ENCODE results near the gene TIGD6.

TIGD6 gene

GRCh38 chr5:149996205-149996890 lies 4.1 kb downstream of the TIGD6 start:
- Histone ChIP-seq H3K27ac (ENCODE audit: low read depth, low read length) (no peak overlapping the region), H3K9ac (ENCODE audit: low read length) (no peak overlapping the region), H3K4me3 (ENCODE audit: low read depth in 1 of 2, low read length in 2 of 2) (no peak overlapping the region)

DNA sequence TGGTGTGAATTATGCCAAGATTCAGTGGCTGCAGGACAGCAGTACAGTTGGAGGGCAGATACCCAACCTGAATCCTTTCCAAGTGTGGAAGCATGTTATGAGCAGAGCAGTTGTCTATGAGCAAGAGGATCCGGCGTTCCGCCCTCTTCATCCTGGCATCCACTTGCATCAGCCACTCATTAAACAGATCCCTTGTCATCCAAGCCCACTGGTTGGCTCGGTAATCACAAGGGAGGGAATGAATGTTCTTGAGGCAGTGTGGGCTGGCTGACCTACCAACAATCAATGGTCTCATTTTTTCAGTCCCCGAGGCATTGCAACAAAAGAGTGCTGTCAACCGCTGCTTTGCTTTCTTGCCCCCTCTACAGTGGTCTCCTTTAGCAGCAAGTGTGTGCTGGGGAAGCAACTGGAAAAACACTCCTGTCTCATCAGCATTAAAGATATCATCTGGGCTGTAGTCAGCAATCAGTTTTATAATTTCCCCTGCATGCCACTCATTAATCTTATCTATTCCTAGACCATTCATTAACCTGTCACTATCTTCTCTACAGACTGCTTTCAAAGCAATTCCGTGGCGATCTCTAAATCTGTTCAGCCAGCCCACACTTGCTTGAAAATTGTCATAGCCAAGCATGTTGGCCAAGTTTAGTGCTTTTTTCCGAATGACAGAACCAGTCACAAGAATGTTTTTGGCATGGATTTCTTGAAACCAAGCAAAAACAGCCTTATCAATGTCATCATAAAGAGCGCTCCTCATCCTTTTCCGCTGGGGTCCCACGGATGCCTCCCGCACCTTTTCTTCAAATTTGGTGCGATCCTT lies 4.9 kb downstream of the TIGD6 start:
- Histone ChIP-seq H3K4me3 (ENCODE audit: low read depth in 1 of 2, low read length in 2 of 2) (no peak overlapping the region), H3K27ac (ENCODE audit: low read depth, low read length) (no peak overlapping the region), H3K9me3 (ENCODE audit: low read length) (no peaks in the 10 kb centered on the region), H3K27me3 (ENCODE audit: control insufficient read depth in 1 of 2, insufficient read depth in 2 of 2, low read length in 2 of 2) (no peaks in the 10 kb centered on the region), H3K36me3 (ENCODE audit: insufficient read depth, low read length) (peaks cover 18% of the 10 kb centered on the region), H3K4me1 (ENCODE audit: insufficient read depth, low read length) (peaks cover 14% of the 10 kb centered on the region), H3K9ac (ENCODE audit: low read length) (no peak overlapping the region)

More at GRCh38 chr5:149996205-149996890, 4.1 kb downstream of the TIGD6 start:
- Histone ChIP-seq H3K27me3 (ENCODE audit: control insufficient read depth in 1 of 2, insufficient read depth in 2 of 2, low read length in 2 of 2) (no peaks in the 10 kb centered on the region), H3K9me3 (ENCODE audit: low read length) (no peaks in the 10 kb centered on the region), H3K4me1 (ENCODE audit: insufficient read depth, low read length) (peaks cover 14% of the 10 kb centered on the region), H3K36me3 (ENCODE audit: insufficient read depth, low read length) (peaks cover 18% of the 10 kb centered on the region)

DNA sequence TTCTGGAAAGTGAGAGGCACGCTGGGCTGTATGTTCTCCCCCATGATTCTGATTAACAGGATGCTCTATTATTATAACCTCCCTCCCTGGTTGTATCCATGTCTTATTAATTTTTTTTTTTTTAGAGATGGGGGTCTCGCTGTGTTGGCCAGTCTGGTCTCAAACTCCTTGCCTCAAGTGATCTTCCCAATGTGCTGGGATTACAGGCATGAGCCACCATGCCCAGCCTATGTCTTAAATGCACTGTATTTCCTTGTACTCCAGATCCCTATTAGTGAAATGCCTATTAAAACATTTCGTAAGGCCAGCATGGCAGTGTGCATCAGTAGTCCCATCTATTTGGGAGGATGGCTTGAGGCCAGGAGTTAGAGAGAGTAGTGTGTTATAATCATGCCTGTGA lies 7.0 kb downstream of the TIGD6 start:
- peaks cover 18% of the 10 kb centered on the region for H3K36me3 ChIP-seq (ENCODE audit: insufficient read depth, low read length)
- no peaks in the 10 kb centered on the region for H3K9me3 ChIP-seq (ENCODE audit: low read length)
- no peak overlapping the region for H3K4me3 ChIP-seq (ENCODE audit: low read depth in 1 of 2, low read length in 2 of 2)
- no peak overlapping the region for H3K9ac ChIP-seq (ENCODE audit: low read length)
- no peak overlapping the region for H3K27ac ChIP-seq (ENCODE audit: low read depth, low read length)
- H3K27me3 ChIP-seq (ENCODE audit: control insufficient read depth in 1 of 2, insufficient read depth in 2 of 2, low read length in 2 of 2): no peaks in the 10 kb centered on the region
- peaks cover 6% of the 10 kb centered on the region for H3K4me1 ChIP-seq (ENCODE audit: insufficient read depth, low read length)

GRCh38 chr5:149990518-149991376 lies 9.7 kb downstream of the TIGD6 start:
- Histone ChIP-seq H3K4me1 (ENCODE audit: insufficient read depth, low read length) (peaks cover 6% of the 10 kb centered on the region), H3K27ac (ENCODE audit: low read depth, low read length) (no peak overlapping the region), H3K9me3 (ENCODE audit: low read length) (no peaks in the 10 kb centered on the region), H3K27me3 (ENCODE audit: control insufficient read depth in 1 of 2, insufficient read depth in 2 of 2, low read length in 2 of 2) (no peaks in the 10 kb centered on the region), H3K9ac (ENCODE audit: low read length) (no peak overlapping the region), H3K36me3 (ENCODE audit: insufficient read depth, low read length) (peaks cover 13% of the 10 kb centered on the region), H3K4me3 (ENCODE audit: low read depth in 1 of 2, low read length in 2 of 2) (no peak overlapping the region)

DNA sequence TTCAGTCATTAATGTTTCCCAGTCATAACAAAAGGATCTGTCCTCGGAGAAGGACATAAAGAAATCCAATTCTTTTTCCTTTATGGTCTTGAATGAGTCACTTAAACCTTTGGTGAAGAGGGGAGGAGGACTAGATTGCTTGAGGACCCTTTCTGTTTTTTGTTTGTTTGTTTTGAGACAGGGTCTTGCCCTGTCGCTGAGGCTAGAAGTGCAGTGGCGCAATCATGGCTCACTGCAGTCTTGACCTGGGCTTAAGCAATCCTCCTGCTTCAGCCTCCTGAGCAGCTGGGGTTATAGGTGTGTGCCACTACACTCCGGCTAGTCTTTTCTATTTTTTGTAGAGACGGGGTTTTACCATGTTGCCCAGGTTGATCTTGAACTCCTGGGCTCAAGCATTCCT lies 12.3 kb downstream of the TIGD6 start:
- Histone ChIP-seq H3K36me3 (ENCODE audit: insufficient read depth, low read length) (no peaks in the 10 kb centered on the region), H3K27ac (ENCODE audit: low read depth, low read length) (no peak overlapping the region), H3K9me3 (ENCODE audit: low read length) (no peaks in the 10 kb centered on the region), H3K4me1 (ENCODE audit: insufficient read depth, low read length) (peaks cover 6% of the 10 kb centered on the region), H3K27me3 (ENCODE audit: control insufficient read depth in 1 of 2, insufficient read depth in 2 of 2, low read length in 2 of 2) (no peaks in the 10 kb centered on the region), H3K4me3 (ENCODE audit: low read depth in 1 of 2, low read length in 2 of 2) (no peak overlapping the region), H3K9ac (ENCODE audit: low read length) (no peak overlapping the region)

DNA sequence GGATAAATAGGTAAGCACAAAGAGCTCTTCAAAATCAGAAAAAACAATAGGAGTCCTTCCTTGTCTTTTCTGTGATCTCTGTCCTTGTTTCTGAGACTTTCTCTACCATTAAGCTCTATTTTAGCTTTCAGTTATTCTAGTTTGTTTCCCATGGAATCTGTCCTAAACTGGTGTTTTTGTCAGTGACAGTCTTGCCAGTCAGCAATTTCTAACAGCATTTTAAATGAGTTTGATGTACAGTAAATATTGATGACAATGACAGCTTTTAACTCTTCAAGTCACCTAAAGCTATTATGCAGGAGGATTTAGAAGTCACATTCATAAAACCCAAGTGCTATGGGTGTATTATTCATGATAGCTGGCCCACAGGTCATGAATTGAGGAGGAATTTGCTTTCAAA lies 17.9 kb downstream of the TIGD6 start:
- Histone ChIP-seq H3K36me3 (ENCODE audit: insufficient read depth, low read length) (peaks cover 9% of the 10 kb centered on the region), H3K27ac (ENCODE audit: low read depth, low read length) (no peak overlapping the region), H3K27me3 (ENCODE audit: control insufficient read depth in 1 of 2, insufficient read depth in 2 of 2, low read length in 2 of 2) (no peaks in the 10 kb centered on the region), H3K4me3 (ENCODE audit: low read depth in 1 of 2, low read length in 2 of 2) (no peak overlapping the region), H3K9me3 (ENCODE audit: low read length) (no peaks in the 10 kb centered on the region), H3K4me1 (ENCODE audit: insufficient read depth, low read length) (no peaks in the 10 kb centered on the region), H3K9ac (ENCODE audit: low read length) (no peak overlapping the region)

GRCh38 chr5:149981206-149981605 lies 19.2 kb downstream of the TIGD6 start:
- H3K9me3 ChIP-seq (ENCODE audit: low read length): no peaks in the 10 kb centered on the region
- H3K27ac ChIP-seq (ENCODE audit: low read depth, low read length): no peak overlapping the region
- no peaks in the 10 kb centered on the region for H3K27me3 ChIP-seq (ENCODE audit: control insufficient read depth in 1 of 2, insufficient read depth in 2 of 2, low read length in 2 of 2)
- no peaks in the 10 kb centered on the region for H3K4me1 ChIP-seq (ENCODE audit: insufficient read depth, low read length)
- H3K9ac ChIP-seq (ENCODE audit: low read length): no peak overlapping the region
- peaks cover 9% of the 10 kb centered on the region for H3K36me3 ChIP-seq (ENCODE audit: insufficient read depth, low read length)
- no peak overlapping the region for H3K4me3 ChIP-seq (ENCODE audit: low read depth in 1 of 2, low read length in 2 of 2)

GRCh38 chr5:149979896-149980295 lies 20.6 kb downstream of the TIGD6 start:
- H3K36me3 ChIP-seq (ENCODE audit: insufficient read depth, low read length): peaks cover 9% of the 10 kb centered on the region
- no peak overlapping the region for H3K27ac ChIP-seq (ENCODE audit: low read depth, low read length)
- H3K9ac ChIP-seq (ENCODE audit: low read length): no peak overlapping the region
- no peaks in the 10 kb centered on the region for H3K4me1 ChIP-seq (ENCODE audit: insufficient read depth, low read length)
- H3K27me3 ChIP-seq (ENCODE audit: control insufficient read depth in 1 of 2, insufficient read depth in 2 of 2, low read length in 2 of 2): no peaks in the 10 kb centered on the region
- H3K9me3 ChIP-seq (ENCODE audit: low read length): no peaks in the 10 kb centered on the region
- H3K4me3 ChIP-seq (ENCODE audit: low read depth in 1 of 2, low read length in 2 of 2): no peak overlapping the region

- no peaks in the 10 kb centered on the region for H3K4me1 ChIP-seq (ENCODE audit: insufficient read depth, low read length)
- H3K36me3 ChIP-seq (ENCODE audit: insufficient read depth, low read length): peaks cover 9% of the 10 kb centered on the region
- no peak overlapping the region for H3K27ac ChIP-seq (ENCODE audit: low read depth, low read length)
- no peak overlapping the region for H3K9ac ChIP-seq (ENCODE audit: low read length)
- no peaks in the 10 kb centered on the region for H3K27me3 ChIP-seq (ENCODE audit: control insufficient read depth in 1 of 2, insufficient read depth in 2 of 2, low read length in 2 of 2)
- no peaks in the 10 kb centered on the region for H3K9me3 ChIP-seq (ENCODE audit: low read length)
- H3K4me3 ChIP-seq (ENCODE audit: low read depth in 1 of 2, low read length in 2 of 2): no peak overlapping the region
Measured at GRCh38 chr5:149975409-149975808, 25.0 kb downstream of the TIGD6 start.

DNA sequence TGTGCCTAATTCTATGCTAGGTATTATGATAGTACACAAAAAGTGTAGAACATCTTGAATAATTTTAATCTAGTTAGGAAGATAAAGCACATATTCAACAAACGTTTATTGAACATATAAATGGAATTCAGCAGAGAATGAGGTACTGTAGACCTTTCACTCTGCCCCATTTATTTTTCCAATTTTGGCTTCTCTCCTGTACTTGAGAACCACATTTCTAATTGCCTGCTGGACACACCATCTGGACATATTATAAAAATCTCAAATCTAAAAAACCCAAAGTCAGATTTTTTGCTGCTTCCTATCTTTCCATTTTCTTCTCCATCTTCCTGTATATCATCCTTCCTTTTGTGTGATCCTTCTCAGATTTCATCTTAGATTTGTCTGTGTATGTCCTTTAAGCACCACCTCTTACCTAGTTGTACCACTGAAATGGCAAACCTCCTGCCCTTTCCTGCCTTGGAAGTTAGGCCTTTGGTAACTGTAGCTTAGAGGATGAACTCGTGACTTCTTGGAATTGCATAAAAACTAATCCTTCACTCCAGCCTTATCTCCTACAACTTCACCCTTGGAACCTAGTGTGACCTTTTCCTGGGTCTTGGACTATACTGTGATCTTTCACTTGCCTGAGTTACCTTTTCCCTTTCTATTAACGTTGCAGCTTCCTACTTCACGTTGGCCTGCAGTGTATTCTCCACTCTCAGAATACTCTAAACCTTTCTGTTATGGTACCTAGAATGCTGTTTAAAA lies 31.1 kb downstream of the TIGD6 start:
- H3K36me3 ChIP-seq (ENCODE audit: insufficient read depth, low read length): no peaks in the 10 kb centered on the region
- no peaks in the 10 kb centered on the region for H3K9me3 ChIP-seq (ENCODE audit: low read length)
- no peak overlapping the region for H3K27ac ChIP-seq (ENCODE audit: low read depth, low read length)
- H3K27me3 ChIP-seq (ENCODE audit: control insufficient read depth in 1 of 2, insufficient read depth in 2 of 2, low read length in 2 of 2): no peaks in the 10 kb centered on the region
- no peak overlapping the region for H3K9ac ChIP-seq (ENCODE audit: low read length)
- no peak overlapping the region for H3K4me3 ChIP-seq (ENCODE audit: low read depth in 1 of 2, low read length in 2 of 2)
- no peaks in the 10 kb centered on the region for H3K4me1 ChIP-seq (ENCODE audit: insufficient read depth, low read length)

DNA sequence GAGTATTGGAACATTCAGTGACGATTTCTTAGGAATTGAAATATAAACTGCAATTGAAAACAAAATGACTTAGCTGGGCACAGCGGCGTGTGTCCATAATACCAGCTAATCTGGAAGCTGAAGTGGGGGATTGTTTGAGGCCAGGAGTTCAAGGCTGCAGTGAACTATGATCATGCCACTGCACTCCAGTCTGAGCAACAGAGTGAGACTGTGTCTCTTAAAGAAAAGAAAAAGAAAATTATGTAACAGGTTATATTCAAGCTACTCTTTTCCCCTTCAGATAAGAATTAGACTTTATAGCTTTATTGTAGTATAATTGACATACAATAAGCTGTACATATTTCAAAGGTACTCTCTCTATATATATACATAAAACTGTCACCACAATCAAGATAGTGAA lies 33.5 kb downstream of the TIGD6 start:
- Histone ChIP-seq H3K4me3 (ENCODE audit: low read depth in 1 of 2, low read length in 2 of 2) (no peak overlapping the region), H3K27me3 (ENCODE audit: control insufficient read depth in 1 of 2, insufficient read depth in 2 of 2, low read length in 2 of 2) (no peaks in the 10 kb centered on the region), H3K9me3 (ENCODE audit: low read length) (no peaks in the 10 kb centered on the region), H3K27ac (ENCODE audit: low read depth, low read length) (no peak overlapping the region), H3K36me3 (ENCODE audit: insufficient read depth, low read length) (no peaks in the 10 kb centered on the region), H3K4me1 (ENCODE audit: insufficient read depth, low read length) (peaks cover 2% of the 10 kb centered on the region), H3K9ac (ENCODE audit: low read length) (no peak overlapping the region)

All from muscle layer of colon (tissue), 2 donors.